PFSK-1 (cell line): Measurements from ENCODE around the gene HAUS2.

Experiments
- REST ChIP-seq, 2 experiments: IDR thresholded peaks; 2 replicates each; pipeline versions ENCODE4 v1.6.1 to v1.8.0; 2011 to 2012; ENCODE audit warnings: low read depth in 2 of 2, low read length in 2 of 2, control low read depth in 1 of 2, inconsistent platforms in 1 of 2, mild to moderate bottlenecking in 1 of 2, moderate library complexity in 1 of 2; ENCODE audit not compliant: insufficient read depth in 1 of 2
- TAF1 ChIP-seq: IDR thresholded peaks from 2 replicates; pipeline ENCODE4 v1.6.1; 2012; ENCODE audit warnings: low read length, control low read depth, borderline replicate concordance; ENCODE audit not compliant: insufficient read depth

- TF ChIP-seq REST (IDR thresholded peaks at IDR 0.05; ENCODE audit: insufficient read depth in 1 of 2, low read depth in 2 of 2, low read length in 2 of 2) (no peak), TAF1 (no peak)
These were observed 4.9 kb downstream of the HAUS2 start for GRCh38 chr15:42553554-42553953.
